Posterior vena cava (tissue), 2 donors: ENCODE measurements around the gene R3HDM4. TPM values are rescaled to one million over a fixed set of nuclear protein-coding genes. Genes with fewer than 3 reads are reported as not detected.

ENCODE experiments used
- DNase-seq: peaks from one replicate; pipeline ENCODE4 v3.0.0-alpha.2; 2020; ENCODE audit warnings: low spot score
- intact Hi-C, 2 donors: fragments of 100-400 bp; cut with DNase I; formaldehyde crosslinking; loops; one replicate each; pipeline versions ENCODE4 v1.14.1 to v1.14.2; 2022 to 2023
- total RNA-seq, 2 donors: library from RNA; stranded (reverse); fragmentation: NEBNext Ultra II Directional; extraction: Animal tissue kit (Norgen Biotek cat#: 25700); gene quantifications; one replicate each; pipeline ENCODE4 v1.2.1, GENCODE V29; 2021
- donor health status: DM: yes; HTN: yes; CAD: no.
- donor health status: DM: yes; HTN: yes; CAD: no.

The R3HDM4 gene
- total RNA-seq, 2 donors from 2014 or later = 36.2 to 41.5 TPM

- no peak for DNase-seq
- intact Hi-C loops = no loop called here
These were observed 36.0 kb upstream of the R3HDM4 start for GRCh38 chr19:948842-949496.

GRCh38 chr19:947707-948539 lies 34.9 kb upstream of the R3HDM4 start:
- intact Hi-C loops = no loop called here
- peak; percentile 95 for DNase-seq

- DNase-seq = no peak
- intact Hi-C loops = no loop called here
These were observed 34.2 kb upstream of the R3HDM4 start for GRCh38 chr19:947090-947706.

DNA sequence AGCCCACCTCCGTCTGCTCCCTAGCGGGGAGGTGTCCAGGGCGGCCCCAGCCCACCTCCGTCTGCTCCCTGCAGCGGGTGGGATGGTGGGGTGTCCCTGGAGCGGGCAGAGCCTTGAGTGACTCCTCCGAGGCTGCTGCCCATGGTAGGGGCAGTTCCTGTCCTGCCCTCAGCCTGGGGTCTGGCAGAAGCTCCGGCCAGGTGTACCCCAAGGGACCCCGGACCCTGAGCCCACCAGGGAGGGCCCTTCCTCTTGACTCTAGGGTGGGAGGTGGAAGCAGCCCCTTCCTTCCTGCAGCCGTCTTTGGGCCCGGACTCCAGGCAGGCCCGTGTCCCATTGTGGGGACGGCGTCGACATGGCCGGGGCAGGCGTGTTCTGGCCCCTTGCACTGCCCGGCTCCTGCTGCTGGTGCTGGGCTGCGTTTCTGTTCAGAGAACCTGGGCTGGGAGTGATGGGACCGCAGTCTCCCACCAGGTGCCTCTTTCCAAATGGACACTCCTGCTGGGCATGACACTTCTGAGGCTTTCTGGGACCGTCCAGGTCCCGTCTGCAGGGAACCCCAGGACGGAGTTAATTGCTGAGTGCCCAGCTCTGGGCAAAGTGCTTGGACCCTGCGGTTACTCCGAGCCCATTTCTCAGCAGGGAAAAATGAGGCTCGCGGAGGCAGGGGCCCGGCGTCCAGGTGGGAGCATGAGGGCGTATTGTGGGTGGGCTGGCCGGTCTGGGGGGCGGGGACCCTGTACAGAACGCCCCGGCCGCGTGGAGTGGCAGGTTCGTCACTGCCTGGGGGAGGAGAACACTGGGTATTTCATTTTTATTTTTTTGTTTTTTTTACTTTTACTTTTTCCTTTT lies 32.6 kb upstream of the R3HDM4 start:
- no peak for DNase-seq
- intact Hi-C loops = no loop called here

GRCh38 chr19:944663-945241 lies 31.7 kb upstream of the R3HDM4 start:
- DNase-seq = no peak
- intact Hi-C loops = no loop called here

- no peak for DNase-seq
- intact Hi-C loops = no loop called here
These were observed 31.1 kb upstream of the R3HDM4 start for GRCh38 chr19:944171-944567.

DNA sequence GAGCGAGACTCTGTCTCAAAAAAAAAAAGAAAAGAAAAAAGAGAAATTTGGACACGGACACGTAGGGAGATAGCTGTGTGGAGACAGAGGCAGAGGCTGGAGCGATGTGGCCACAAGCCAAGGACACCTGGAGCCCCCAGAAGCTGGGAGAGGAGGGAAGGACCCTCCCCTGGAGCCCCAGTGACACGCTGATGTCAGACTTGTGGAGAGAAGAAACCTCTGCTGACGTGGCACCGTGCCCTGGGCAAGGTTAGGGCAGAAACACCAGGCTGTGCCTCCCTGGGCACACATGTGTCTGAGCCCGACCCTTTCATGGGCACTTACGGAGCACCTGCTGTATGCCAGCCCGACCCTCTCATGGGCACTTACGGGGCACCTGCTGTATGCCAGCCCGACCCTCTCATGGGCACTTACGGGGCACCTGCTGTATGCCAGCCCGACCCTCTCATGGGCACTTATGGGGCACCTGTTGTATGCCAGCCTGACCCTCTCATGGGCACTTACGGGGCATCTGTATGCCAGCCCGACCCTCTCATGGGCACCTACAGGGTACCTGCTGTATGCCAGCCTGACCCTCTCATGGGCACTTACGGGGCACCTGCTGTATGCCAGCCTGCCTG lies 30.6 kb upstream of the R3HDM4 start:
- no peak for DNase-seq
- intact Hi-C loops = no loop called here

- no peak for DNase-seq
- intact Hi-C loops = no loop called here
These were observed 29.2 kb upstream of the R3HDM4 start for GRCh38 chr19:942133-942645.

DNA sequence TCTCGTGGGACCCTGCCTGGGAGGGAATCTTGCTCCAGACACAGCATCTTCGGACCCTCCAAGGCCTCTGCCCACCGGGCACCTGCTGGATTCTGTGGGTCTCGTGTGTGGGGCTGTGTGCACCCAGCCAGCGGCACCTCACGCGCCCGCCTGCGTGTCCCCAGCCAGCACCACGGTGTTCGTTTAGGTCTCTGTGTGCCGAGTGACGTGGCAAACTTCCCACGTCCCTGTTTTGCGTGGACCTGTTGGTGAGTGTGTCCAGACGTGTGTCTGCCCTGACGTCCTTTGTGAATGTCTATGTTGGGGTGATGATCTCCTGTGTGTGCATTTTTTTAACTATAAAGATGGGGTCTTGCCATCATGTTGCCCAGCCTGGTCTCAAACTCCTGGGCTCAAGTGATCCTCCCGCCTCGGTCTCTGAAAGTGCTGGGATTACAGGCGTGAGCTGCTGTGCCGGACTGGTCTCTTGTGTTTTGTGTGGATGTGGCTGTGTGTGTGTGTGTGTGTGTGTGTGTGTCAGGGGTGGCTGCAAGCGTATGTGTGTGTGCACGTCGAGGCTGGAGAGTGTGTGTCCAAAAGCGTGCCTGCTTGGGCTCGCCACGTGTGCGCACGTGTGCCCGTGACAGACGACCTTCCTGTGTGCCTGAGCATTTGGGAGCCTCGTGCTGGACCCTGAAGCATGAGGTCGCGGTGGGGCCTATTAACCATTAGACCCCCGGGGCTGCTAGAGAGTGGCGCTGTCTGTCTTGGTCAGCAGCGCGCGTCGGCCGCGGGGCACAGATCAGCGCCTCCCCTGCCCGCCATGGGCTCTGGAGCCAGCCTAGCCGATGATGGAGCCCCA lies 28.5 kb upstream of the R3HDM4 start:
- intact Hi-C loops = no loop called here
- no peak for DNase-seq

DNA sequence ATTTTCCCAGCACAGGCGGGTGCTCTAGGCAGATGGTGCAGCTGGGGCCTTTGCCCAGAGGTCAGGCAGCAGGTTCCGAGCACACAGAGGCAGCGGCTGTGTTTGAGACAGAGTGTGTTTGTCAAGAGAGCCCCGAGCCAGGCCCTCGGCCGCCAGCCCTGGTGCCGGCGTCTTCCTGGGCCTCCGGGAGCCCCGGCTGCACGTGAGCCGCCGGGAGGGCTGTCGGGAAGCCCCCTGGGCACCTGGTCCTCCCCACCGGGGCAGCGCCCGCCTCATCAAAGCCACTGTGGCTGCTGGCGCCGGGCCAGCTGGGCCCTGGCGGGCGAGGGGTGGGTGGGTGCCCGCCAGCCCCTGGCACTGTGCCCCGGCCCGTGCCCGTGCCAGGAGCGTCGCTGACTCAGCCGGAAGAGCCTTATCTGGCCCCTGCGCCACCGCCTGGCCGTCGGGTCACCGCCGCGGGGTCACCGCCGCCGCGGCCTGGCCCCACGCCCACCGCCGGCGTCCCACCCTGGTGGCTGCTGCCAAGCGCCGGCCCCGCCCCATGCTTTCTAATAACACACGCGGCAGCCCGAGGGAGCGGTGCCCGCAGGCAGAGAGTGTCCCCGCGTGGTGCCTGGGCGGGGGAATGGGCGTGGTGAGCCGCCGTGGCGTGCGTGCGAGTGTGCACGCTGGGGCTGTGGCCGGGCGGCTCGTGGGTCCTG lies 27.7 kb upstream of the R3HDM4 start:
- intact Hi-C loops = no loop called here
- peak; percentile 92 for DNase-seq

GRCh38 chr19:939922-940321 lies 26.9 kb upstream of the R3HDM4 start:
- DNase-seq = no peak
- intact Hi-C loops = no loop called here

GRCh38 chr19:939439-939838 lies 26.4 kb upstream of the R3HDM4 start:
- intact Hi-C loops = no loop called here
- DNase-seq = no peak

DNA sequence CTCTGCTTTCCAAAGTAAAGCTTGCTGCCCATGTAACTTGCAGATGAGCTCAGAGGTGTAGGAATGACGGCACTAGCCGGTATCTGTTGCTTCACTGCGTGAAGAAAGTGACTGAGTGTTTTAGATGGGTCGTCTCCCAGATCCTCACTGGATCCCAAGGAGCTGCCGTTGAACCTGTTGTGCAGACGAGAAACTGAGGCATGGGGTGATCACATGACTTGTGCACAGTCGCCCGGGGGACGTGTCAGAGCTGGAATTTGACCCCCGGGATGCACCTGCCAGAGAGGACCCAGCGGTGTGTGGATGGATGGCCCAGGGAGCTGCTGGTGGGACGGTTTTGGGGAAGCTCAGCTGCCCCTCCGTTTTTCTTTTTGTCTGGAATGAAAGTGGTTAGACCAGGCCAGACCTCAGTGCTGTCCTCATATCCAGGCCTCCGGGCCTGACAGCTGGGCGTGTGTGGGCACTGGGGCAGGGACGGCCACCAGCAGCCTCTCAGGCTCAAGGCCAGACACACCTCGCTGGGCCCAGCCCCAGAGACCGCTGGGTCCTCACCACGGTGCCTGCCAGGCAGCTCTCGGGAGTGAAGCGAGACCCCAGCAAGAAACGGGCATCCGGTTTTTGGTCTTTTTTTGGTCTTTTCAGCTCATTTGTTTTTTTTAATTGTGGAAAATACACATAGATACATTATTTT lies 25.4 kb upstream of the R3HDM4 start:
- DNase-seq = no peak
- intact Hi-C loops = no loop called here

GRCh38 chr19:937259-937694 lies 24.3 kb upstream of the R3HDM4 start:
- no peak for DNase-seq
- intact Hi-C loops = no loop called here

DNA sequence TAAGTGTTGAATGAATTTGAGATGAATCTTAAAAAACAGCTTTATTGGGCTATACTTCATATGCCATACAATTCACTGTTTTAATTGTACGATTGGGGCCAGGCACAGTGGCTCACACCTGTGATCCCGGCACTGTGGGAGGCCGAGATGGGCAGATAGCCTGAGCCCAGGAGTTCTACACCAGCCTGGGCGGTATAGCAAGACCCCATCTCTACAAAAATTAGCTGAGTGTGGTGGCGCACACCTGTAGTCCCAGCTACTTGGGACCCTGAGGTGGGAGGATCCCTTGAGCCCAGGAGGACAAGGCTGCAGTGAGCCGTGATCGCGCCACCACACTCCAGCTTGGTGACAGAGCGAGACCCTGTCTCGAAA lies 23.1 kb upstream of the R3HDM4 start:
- intact Hi-C loops = no loop called here
- DNase-seq = no peak

GRCh38 chr19:934865-935479 lies 22.0 kb upstream of the R3HDM4 start:
- DNase-seq = peak; percentile 95
- intact Hi-C loops = no loop called here
